ENCODE data around the gene CUL4A. TPM values are rescaled to one million over a fixed set of nuclear protein-coding genes. Genes with fewer than 3 reads are reported as not detected.
"Not testable (repeated sequence)": the region's sequence is repeated elsewhere in the genome, so short reads cannot be mapped to it uniquely, and the experiment has no call there.

The CUL4A gene
- total RNA-seq, 3 donors from 2014 or later: 85.5 to 89.8 (median 87.8) TPM

DNA sequence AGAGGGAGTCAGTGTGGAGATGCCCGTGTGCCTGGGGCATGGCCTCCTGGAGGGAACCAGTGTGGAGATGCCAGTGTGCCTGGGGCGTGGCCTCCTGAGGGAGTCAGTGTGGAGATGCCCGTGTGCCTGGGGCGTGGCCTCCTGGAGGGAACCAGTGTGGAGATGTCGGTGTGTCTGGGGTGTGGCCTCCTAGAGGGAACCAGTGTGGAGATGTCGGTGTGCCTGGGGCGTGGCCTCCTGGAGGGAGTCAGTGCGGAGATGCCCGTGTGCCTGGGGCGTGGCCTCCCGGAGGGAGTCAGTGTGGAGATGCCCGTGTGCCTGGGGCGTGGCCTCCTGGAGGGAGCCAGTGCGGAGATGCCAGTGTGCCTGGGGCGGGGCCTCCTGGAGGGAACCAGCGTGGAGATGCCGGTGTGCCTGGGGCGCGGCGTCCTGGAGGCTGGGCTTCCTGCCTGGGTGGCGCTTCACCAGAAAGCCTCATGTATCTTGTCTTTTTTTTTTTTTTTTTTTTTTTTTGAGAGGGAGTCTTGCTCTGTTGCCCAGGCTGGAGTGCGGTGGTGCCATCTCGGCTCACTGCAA, 105.6 kb downstream of the CUL4A start:
- not testable (repeated sequence) for H3K4me3 Mint-ChIP-seq; H3K4me1 Mint-ChIP-seq (ENCODE audit: low read depth); DNase-seq; H3K27me3 Mint-ChIP-seq (ENCODE audit: low read depth); H3K9me3 Mint-ChIP-seq; ATAC-seq
- H3K36me3 Mint-ChIP-seq (ENCODE audit: insufficient read depth): peaks cover 23% of the 10 kb centered on the region

DNA sequence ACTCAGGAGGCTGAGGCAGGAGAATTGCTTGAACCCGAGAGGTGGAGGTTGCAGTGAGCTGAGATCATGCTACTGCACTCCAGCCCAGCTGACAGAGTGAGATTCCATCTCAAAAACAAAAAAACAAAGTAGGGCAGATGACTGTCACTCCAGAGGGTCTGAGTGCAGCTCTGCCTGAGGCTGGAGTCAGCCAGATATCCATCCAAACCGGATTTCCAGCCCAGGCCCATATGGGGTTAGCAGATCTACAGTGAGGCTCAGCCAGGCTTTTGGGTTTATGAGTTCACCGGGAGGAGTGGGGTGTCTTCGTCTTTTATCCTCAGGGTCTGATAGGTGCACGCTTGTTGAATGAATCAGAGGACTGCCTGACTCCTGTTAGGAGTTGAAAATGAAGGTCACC, 106.6 kb downstream of the CUL4A start:
- H3K9me3 Mint-ChIP-seq: no peaks in the 10 kb centered on the region
- H3K4me1 Mint-ChIP-seq (ENCODE audit: low read depth): peaks cover 1% of the 10 kb centered on the region
- H3K4me3 Mint-ChIP-seq: no peak overlapping the region
- ATAC-seq: no peak
- H3K27me3 Mint-ChIP-seq (ENCODE audit: low read depth): no peaks in the 10 kb centered on the region
- DNase-seq: no peak
- peaks cover 23% of the 10 kb centered on the region for H3K36me3 Mint-ChIP-seq (ENCODE audit: insufficient read depth)

Other genes starting within 250 kb of the CUL4A start
- 1 to 10 TPM; 8.6 to 9.3 (median 8.9) TPM for gene MCF2L, start 240.4 kb upstream of the CUL4A start, total RNA-seq
- under 1 TPM; 0.14 to 0.42 (median 0.38) TPM for gene F7, start 103.8 kb upstream of the CUL4A start, total RNA-seq
- gene F10, start 86.8 kb upstream of the CUL4A start, total RNA-seq: not detected
- not detected for gene PROZ, start 51.0 kb upstream of the CUL4A start, total RNA-seq
- gene PCID2, start 944 bp upstream of the CUL4A start, total RNA-seq: 10 to 100 TPM; 63.3 to 68.1 (median 66.9) TPM
- gene LAMP1, start 87.6 kb downstream of the CUL4A start, total RNA-seq: 100 to 1,000 TPM in 1 of 3 donors, 10 to 100 TPM in 2; 81.8 to 101 (median 88.4) TPM
- gene GRTP1, start 154.5 kb downstream of the CUL4A start, total RNA-seq: under 1 TPM; 0.19 to 0.40 (median 0.38) TPM
- gene ADPRHL1, start 243.9 kb downstream of the CUL4A start, total RNA-seq: under 1 TPM; 0.54 to 0.81 (median 0.79) TPM

Data from activated T-cell treated with anti-CD3 and anti-CD28 coated beads, Interleukin-2, amount 50 U/mL, for 4 hours (primary cell).